Left cardiac atrium (tissue), 4 donors: Measurements from ENCODE around the gene CARD19. TPM values are rescaled to one million over a fixed set of nuclear protein-coding genes. Genes with fewer than 3 reads are reported as not detected.
"Not testable (repeated sequence)": the region's sequence is repeated elsewhere in the genome, so short reads cannot be mapped to it uniquely, and the experiment has no call there.

Experiments used
- ATAC-seq, 2 donors: fragments of 200-7000 bp; cut with Tn5 transposase; one replicate each; pipeline ENCODE4 v1.9.1; 2020; ENCODE audit warnings: mild to moderate bottlenecking in 2 of 2, moderate library complexity in 2 of 2
- DNase-seq: peaks from one replicate; pipeline ENCODE4 v3.0.0-alpha.2; 2020
- intact Hi-C, 2 donors: fragments of 100-400 bp; cut with DNase I; formaldehyde crosslinking; loops; one replicate each; pipeline versions ENCODE4 v1.14.1 to v1.15.1; 2022 to 2023
- total RNA-seq, 2 donors: library from RNA; stranded (reverse); fragmentation: NEBNext Ultra II Directional; extraction: Animal tissue kit (Norgen Biotek cat#: 25700); gene quantifications; one replicate each; pipeline ENCODE4 v1.2.1, GENCODE V29; 2021
- donor health status: DM: no; HTN: yes; CAD: no.
- donor health status: DM: no; HTN: yes; CAD: no; lungs with severe emphysema.
- donor health status: DM: yes; HTN: yes; CAD: no.
- donor health status: Dilated cardiomyopathy.

CARD19 gene
- total RNA-seq, 2 donors from 2014 or later = 20.2 to 26.3 TPM

- ATAC-seq (no peak), DNase-seq (no peak)
- intact Hi-C loops = no loop called here
Measured at GRCh38 chr9:93097511-93098201, 1.6 kb downstream of the CARD19 start.

GRCh38 chr9:93098236-93098946 lies 2.4 kb downstream of the CARD19 start:
- DNase-seq (peak; percentile 94), ATAC-seq (peak; percentile 20 to 52)
- intact Hi-C loops = no loop called here

- intact Hi-C loops = no loop called here
- ATAC-seq (no peak), DNase-seq (no peak)
Measured at GRCh38 chr9:93099551-93100275, 3.7 kb downstream of the CARD19 start.

- DNase-seq (no peak), ATAC-seq (no peak)
- intact Hi-C loops = no loop called here
Measured at GRCh38 chr9:93100276-93100636, 4.2 kb downstream of the CARD19 start.

GRCh38 chr9:93101086-93101485 lies 5.1 kb downstream of the CARD19 start:
- DNase-seq, intact Hi-C loops, ATAC-seq: not testable (repeated sequence)

- intact Hi-C loops = no loop called here
- ATAC-seq = no peak
- DNase-seq = no peak
Measured at GRCh38 chr9:93105620-93106019, 9.6 kb downstream of the CARD19 start.

GRCh38 chr9:93107151-93107824 lies 11.3 kb downstream of the CARD19 start:
- DNase-seq = peak; percentile 6
- intact Hi-C loops = no loop called here
- ATAC-seq = no peak

GRCh38 chr9:93107825-93108161 lies 11.8 kb downstream of the CARD19 start:
- DNase-seq (peak; percentile 14), ATAC-seq (no peak)
- intact Hi-C loops = no loop called here

GRCh38 chr9:93108291-93109041 lies 12.4 kb downstream of the CARD19 start:
- intact Hi-C loops = no loop called here

GRCh38 chr9:93110311-93110855 lies 14.4 kb downstream of the CARD19 start:
- intact Hi-C loops = no loop called here
- DNase-seq (peak; percentile 22), ATAC-seq (no peak)

More at GRCh38 chr9:93108291-93109041, 12.4 kb downstream of the CARD19 start:
- DNase-seq (peak; percentile 18), ATAC-seq (no peak)

- DNase-seq (peak; percentile 10), ATAC-seq (no peak)
- intact Hi-C loops = no loop called here
Measured at GRCh38 chr9:93111001-93111370, 15.0 kb downstream of the CARD19 start.

- intact Hi-C loops = no loop called here
- ATAC-seq (no peak), DNase-seq (peak; percentile 18)
Measured at GRCh38 chr9:93111371-93112115, 15.5 kb downstream of the CARD19 start.

- intact Hi-C loops = no loop called here
- DNase-seq = peak; percentile 18
- no peak for ATAC-seq
Measured at GRCh38 chr9:93112116-93112863, 16.3 kb downstream of the CARD19 start.

GRCh38 chr9:93112864-93113389 lies 16.9 kb downstream of the CARD19 start:
- intact Hi-C loops = no loop called here
- DNase-seq = peak; percentile 15
- ATAC-seq = no peak

GRCh38 chr9:93114169-93114983 lies 18.4 kb downstream of the CARD19 start:
- intact Hi-C loops = no loop called here
- no peak for ATAC-seq
- peak; percentile 20 for DNase-seq

GRCh38 chr9:93114984-93115335 lies 18.9 kb downstream of the CARD19 start:
- intact Hi-C loops = no loop called here
- no peak for ATAC-seq

More at GRCh38 chr9:93114984-93115335, 18.9 kb downstream of the CARD19 start:
- DNase-seq = no peak
